GM12874 (cell line): ENCODE results near the gene ACER3.

ENCODE experiments used
- TF ChIP-seq, protein P1 (sequence below): IDR thresholded peaks from 2 replicates; pipeline ENCODE4 v1.5.1; 2011; ENCODE audit warnings: low read depth, mild to moderate bottlenecking, control low read depth, low read length, moderate library complexity; ENCODE audit not compliant: insufficient read depth

Gene ACER3

DNA sequence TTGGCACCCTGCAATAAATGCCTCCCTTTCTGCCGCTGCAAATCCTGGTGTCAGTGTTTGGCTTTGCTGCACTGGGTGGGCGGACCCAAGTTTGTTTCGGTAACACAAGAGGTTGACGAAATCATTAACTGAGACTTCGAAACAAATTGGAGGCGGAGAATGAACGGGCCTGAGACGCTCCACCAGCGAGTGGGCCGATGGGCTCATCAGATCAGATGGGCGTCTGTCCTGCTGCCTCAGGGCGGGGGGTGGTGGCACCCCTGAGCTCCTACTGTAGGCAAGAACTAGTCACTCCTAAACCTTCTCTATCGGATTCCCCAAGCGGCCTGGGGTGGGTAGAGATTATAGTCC, 205.1 kb downstream of the ACER3 start:
- TF ChIP-seq, protein P1, sequence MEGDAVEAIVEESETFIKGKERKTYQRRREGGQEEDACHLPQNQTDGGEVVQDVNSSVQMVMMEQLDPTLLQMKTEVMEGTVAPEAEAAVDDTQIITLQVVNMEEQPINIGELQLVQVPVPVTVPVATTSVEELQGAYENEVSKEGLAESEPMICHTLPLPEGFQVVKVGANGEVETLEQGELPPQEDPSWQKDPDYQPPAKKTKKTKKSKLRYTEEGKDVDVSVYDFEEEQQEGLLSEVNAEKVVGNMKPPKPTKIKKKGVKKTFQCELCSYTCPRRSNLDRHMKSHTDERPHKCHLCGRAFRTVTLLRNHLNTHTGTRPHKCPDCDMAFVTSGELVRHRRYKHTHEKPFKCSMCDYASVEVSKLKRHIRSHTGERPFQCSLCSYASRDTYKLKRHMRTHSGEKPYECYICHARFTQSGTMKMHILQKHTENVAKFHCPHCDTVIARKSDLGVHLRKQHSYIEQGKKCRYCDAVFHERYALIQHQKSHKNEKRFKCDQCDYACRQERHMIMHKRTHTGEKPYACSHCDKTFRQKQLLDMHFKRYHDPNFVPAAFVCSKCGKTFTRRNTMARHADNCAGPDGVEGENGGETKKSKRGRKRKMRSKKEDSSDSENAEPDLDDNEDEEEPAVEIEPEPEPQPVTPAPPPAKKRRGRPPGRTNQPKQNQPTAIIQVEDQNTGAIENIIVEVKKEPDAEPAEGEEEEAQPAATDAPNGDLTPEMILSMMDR = no peak

DNA sequence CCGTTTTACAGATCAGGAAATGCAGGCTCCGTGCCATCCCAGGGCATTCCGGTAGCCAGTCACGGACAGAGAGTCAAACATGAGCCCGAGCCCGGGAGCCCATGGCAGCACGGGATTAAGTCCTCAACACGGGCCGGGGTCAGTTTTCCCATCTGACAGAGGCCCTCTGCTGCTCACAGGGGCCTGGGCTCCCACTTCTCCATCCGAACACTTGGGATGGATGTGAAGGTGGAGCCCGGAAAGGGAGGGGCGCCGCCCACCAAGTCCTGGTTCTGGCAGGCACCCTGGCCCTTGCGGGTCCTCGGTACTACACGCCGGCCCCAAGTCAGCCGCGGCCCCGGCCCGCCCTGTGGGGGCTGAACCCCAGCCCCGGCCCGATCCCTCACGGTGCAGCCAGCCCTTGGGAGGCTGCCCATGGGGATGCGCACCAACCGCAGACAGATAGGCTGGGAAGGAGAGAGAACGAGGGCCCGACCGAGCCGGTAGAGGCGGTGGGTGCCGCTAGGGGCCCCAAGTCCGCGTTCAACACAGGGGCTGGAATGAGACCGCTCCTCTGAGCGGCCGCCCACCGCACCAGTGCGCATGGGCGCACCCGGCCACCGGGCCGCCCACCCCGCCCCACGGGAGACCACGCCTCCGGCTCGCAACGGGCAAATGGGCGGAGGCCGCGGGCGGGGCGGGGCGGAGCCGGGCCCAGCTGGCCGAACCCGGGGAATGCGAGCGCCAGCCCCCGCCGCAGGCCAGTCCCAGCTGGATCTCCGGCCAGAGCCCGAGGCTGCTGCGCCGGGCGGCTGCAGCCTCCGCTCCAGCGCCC, 205.7 kb downstream of the ACER3 start, which contains the start of gene CAPN5:
Gene CAPN5 (plus strand): TSS at position 743 of the 814 bp plus-strand sequence. CDS start 17,916 bp downstream, outside the sequence.
- TF ChIP-seq, protein P1 = 0 out of 2 replicates have a peak, but pooled peaks have one; percentile 21

DNA sequence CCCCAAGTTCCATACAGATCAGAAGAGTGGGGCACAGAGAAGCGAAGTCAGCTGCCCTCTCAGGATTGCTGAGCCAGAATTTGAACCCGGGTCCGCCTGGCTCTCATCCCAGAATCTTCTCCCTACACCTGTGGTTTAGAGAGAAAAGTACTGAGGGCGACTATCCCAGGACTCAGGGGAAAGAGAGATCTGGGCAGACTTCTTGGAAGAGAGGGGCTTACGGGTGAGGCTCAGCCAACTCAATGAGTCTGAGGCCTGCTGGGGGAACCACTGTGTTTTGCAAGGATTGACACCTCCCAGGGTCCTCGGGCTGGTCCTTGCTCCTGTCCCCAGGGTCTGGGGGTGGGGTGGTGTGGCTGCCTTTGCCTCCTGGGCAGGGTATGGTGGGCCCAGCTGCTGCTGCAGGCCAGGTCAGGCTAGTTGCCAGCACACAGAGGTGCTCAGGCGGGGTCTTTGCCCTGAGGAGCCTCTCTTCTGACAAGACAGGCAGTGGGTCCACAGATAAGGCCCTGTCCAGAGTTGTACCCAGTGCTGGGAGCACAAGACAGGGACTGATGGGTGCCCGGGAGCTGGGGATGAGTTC, 207.2 kb downstream of the ACER3 start:
- TF ChIP-seq, protein P1 = no peak

DNA sequence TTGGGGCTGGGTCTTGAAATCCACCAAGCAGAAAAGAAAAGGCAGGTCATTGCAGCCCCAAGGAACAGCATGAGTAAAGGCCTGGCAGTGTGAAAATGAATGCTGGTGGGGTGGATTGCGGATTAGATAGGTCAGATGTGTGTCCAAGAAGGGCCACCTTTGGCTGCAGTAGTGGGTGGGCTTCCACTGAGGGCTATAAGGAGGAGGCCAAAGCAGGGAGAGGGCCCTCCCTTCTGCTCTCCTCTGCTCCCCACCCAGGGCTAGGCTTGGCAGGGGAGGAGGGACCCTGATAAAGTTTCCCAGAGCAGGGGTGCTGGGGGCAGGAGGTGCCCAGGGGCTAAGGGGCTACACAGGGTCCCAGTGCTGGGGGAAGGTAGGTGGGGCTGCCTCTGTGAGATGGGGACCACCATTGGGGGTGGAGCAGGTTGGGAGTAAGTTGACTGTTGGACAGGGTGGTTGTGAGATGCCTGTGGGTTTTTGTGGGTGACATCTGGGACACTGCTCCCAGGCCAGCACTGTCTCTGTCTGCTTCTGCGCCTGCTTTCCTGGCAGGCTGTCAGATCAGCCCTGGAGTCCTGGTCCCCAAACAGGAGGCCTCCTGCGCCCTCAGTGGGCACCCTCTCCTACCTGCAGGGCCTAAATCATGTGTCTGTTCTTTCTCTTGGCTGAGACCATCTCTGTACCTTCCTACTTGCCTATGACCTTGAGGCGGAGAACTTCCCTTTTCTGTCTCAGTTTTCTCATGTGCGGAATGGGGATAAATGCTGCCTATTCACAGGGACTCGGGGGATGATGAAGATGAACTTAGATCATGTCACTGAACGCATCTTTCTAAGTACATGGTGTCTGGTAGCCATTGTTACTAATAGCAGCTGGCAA, 208.0 kb downstream of the ACER3 start:
- TF ChIP-seq, protein P1 = no peak

DNA sequence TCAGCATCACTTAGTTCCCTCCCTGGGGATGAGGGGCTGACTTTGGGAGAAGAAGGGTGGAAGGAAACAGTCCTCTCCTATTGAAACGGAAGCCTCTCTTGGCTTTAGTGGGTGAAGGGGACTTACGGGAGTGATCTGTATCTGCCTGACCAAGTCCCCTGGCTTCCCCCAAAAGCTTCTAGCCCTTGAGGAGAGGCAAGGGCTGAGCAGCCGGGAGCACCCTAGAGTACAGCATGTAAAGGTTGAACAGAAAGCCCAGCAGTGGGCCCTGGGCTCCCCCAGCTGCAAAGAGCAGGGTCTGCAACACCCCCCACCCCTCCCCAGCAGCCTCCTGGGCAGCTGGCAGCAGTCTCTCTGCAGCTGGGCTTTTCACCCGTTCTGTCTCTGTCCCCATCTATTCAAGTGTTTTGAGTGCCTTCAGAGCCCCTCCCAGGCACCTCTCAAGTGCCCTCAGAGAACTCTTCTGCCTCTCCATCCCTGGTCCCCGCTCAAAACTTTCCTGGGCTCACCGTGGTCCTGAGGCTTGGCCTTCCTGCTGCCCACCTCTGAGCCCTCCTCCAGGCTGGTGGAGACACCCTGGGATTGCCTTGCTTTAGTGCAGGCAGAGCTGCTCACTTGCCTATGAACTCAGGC, 208.7 kb downstream of the ACER3 start:
- TF ChIP-seq, protein P1 = no peak

DNA sequence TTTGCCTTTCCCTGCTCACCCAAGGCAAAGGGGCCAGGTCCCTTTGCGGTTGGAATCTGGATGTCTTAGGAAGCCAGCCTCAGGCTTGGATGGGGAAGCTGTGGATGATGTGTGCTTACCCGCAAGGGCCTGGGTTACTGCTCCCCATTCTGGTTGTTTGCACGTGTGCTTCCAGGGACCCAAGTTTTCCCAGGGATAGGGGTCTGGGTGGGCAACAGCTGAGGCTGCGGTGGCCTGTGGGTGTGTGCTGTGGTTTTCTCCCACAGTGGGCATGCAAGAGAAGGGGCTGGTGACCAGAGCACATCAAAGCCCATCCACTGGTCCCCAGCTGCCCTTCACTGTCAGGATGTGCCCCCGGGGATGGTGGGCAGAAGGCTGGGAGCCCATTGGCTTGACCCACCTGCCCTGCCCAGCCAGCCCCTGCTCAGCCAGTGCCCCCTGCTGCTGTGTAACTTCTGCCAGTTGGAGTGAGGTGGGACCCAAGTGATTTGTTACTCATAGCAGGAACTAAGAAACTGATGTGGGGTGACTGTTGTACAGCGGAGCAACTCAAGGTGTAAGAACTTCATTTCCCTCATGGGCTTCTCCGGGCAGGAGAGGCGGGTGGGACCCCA, 209.4 kb downstream of the ACER3 start:
- TF ChIP-seq, protein P1 = no peak
